DND-41 (cell line): Measurements from ENCODE around the gene RNF213.

ENCODE experiments used
- ATAC-seq: fragments of 200-7000 bp; cut with Tn5 transposase; 3 replicates; pipeline ENCODE4 v1.9.1; 2021; ENCODE audit warnings: low read depth; ENCODE audit not compliant: insufficient read depth
- DNase-seq: peaks from one replicate; pipeline ENCODE4 v3.0.0-alpha.2; 2020
- H2AFZ ChIP-seq: 2 replicates; pipeline ENCODE4 v1.6.0; 2012; ENCODE audit warnings: low read depth, low read length
- H3K27ac ChIP-seq: 2 replicates; pipeline ENCODE4 v1.5.1; 2012; ENCODE audit warnings: low read length, inconsistent platforms
- H3K27me3 ChIP-seq: fragments of 200-600 bp; sonication (generic); 2 replicates; pipeline ENCODE4 v1.6.0; 2012; ENCODE audit warnings: low read length, mild to moderate bottlenecking, inconsistent platforms; ENCODE audit not compliant: insufficient read depth, poor library complexity
- H3K36me3 ChIP-seq: 2 replicates; pipeline ENCODE4 v1.5.1; 2012; ENCODE audit warnings: low read length, inconsistent platforms; ENCODE audit not compliant: insufficient read depth
- H3K4me1 ChIP-seq: 2 replicates; pipeline ENCODE4 v1.5.1; 2012; ENCODE audit warnings: mild to moderate bottlenecking, low read length; ENCODE audit not compliant: insufficient read depth
- H3K4me2 ChIP-seq: 2 replicates; pipeline ENCODE4 v1.6.0; 2012; ENCODE audit warnings: mild to moderate bottlenecking, moderate library complexity, low read length, inconsistent platforms; ENCODE audit not compliant: insufficient read depth
- H3K4me3 ChIP-seq, 2 experiments: fragments of 200-600 bp in 1 of 2; shearing (Covaris generic) in 1 of 2; 2 replicates each; pipeline ENCODE4 v1.5.1; 2012 to 2016; ENCODE audit warnings: inconsistent platforms in 2 of 2, low read length in 2 of 2, mild to moderate bottlenecking in 2 of 2, low read depth in 1 of 2, moderate library complexity in 1 of 2
- H3K79me2 ChIP-seq: 2 replicates; pipeline ENCODE4 v1.6.0; 2012; ENCODE audit warnings: low read length, inconsistent platforms; ENCODE audit not compliant: insufficient read depth
- H3K9ac ChIP-seq: 2 replicates; pipeline ENCODE4 v1.6.0; 2012; ENCODE audit warnings: low read depth, mild to moderate bottlenecking, inconsistent platforms, low read length, moderate library complexity
- H3K9me3 ChIP-seq: 2 replicates; pipeline ENCODE4 v1.5.1; 2012; ENCODE audit warnings: low read length, moderate library complexity, mild to moderate bottlenecking, inconsistent platforms; ENCODE audit not compliant: insufficient read depth, severe bottlenecking
- H4K20me1 ChIP-seq: 2 replicates; pipeline ENCODE4 v1.6.0; 2012; ENCODE audit warnings: low read length; ENCODE audit not compliant: insufficient read depth
- EZH2 ChIP-seq: IDR thresholded peaks from 3 replicates; pipeline ENCODE4 v1.6.1; 2012; ENCODE audit warnings: borderline replicate concordance, low read depth, mild to moderate bottlenecking, moderate library complexity, low read length, inconsistent platforms; ENCODE audit not compliant: severe bottlenecking
- TF ChIP-seq, protein P1 (sequence below): IDR thresholded peaks from 2 replicates; pipeline ENCODE4 v1.5.1; 2012; ENCODE audit warnings: borderline replicate concordance, low read length, moderate library complexity, mild to moderate bottlenecking; ENCODE audit not compliant: poor library complexity, severe bottlenecking; ENCODE audit errors: extremely low read depth

The RNF213 gene

DNA sequence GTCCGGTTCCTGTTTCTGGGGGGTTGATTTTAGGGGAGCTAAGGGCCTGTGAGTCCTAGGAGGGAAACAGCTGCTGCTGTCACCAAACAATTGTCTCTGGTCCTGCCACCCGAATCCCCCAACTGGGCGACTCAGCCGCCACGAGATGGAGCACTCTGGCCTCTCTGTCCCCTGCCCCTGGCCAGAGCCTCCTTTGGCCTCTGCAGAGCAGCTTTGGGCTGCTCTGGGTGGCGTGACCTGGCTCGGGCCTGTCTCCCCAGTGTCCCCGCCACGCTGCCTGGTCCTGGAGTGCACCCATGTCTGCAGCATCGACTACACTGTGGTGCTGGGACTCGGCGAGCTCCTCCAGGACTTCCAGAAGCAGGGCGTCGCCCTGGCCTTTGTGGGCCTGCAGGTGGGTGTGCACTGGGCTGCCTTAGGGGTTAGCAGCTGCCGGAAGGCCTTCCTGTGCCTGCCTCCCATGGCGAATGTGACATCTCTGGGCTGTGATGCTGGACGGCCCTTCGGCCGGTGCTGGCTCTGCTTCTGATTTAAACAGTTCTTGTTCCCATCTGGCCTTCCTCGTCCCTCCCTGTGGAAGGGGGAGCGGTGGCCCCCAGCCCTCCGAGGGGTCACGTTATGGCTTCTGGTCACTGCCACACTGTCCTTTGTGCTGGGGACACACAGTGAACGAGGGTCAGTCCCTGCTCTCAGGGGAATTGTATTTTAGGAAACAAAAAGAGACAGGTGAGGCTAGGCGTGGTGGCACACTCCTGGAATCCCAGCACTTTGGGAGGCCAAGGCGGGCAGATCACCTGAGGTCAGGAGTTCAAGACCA, 11.6 kb upstream of the RNF213 start:
- no peak overlapping the region for H3K9ac ChIP-seq
- peaks cover 5% of the 10 kb centered on the region for H3K4me1 ChIP-seq

DNA sequence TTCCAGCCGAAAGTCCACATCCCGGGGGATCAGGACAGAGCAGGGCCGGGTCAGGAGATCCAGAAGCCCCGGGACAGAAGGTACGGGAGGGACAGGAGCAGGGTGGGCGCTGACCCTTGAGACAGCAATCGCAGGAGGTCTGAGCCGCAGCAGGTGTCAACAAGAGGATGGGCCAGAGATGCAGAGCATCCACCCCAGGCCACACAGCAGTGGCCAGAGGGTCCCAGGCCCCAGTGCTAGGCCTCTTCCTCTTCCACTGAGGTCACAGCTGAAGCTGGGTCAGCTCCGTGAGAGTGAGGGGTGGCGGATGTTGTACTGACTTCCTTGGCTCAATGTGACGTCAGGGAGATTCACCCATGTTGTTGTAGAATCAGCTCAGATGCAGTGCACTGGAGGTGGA, 8.7 kb upstream of the RNF213 start:
- H3K4me3 ChIP-seq: no peak overlapping the region
- no peak for DNase-seq
- no peak overlapping the region for H2AFZ ChIP-seq
- H3K27ac ChIP-seq: no peak overlapping the region
- H3K36me3 ChIP-seq: no peaks in the 10 kb centered on the region
- no peaks in the 10 kb centered on the region for H4K20me1 ChIP-seq
- H3K9ac ChIP-seq: no peak overlapping the region
- no peaks in the 10 kb centered on the region for H3K79me2 ChIP-seq
- H3K4me2 ChIP-seq: no peak overlapping the region
- peaks cover 24% of the 10 kb centered on the region for H3K4me1 ChIP-seq
- no peak for TF ChIP-seq EZH2
- TF ChIP-seq, protein P1, sequence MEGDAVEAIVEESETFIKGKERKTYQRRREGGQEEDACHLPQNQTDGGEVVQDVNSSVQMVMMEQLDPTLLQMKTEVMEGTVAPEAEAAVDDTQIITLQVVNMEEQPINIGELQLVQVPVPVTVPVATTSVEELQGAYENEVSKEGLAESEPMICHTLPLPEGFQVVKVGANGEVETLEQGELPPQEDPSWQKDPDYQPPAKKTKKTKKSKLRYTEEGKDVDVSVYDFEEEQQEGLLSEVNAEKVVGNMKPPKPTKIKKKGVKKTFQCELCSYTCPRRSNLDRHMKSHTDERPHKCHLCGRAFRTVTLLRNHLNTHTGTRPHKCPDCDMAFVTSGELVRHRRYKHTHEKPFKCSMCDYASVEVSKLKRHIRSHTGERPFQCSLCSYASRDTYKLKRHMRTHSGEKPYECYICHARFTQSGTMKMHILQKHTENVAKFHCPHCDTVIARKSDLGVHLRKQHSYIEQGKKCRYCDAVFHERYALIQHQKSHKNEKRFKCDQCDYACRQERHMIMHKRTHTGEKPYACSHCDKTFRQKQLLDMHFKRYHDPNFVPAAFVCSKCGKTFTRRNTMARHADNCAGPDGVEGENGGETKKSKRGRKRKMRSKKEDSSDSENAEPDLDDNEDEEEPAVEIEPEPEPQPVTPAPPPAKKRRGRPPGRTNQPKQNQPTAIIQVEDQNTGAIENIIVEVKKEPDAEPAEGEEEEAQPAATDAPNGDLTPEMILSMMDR: no peak
- no peak for ATAC-seq
- no peaks in the 10 kb centered on the region for H3K9me3 ChIP-seq
- H3K27me3 ChIP-seq: no peaks in the 10 kb centered on the region

More for the DNA sequence above, 11.6 kb upstream of the RNF213 start:
- Histone ChIP-seq H3K79me2 (no peaks in the 10 kb centered on the region), H3K27me3 (no peaks in the 10 kb centered on the region), H2AFZ (no peak overlapping the region), H3K27ac (no peak overlapping the region), H3K4me3 (no peak overlapping the region), H3K36me3 (no peaks in the 10 kb centered on the region), H3K9me3 (no peaks in the 10 kb centered on the region), H3K4me2 (no peak overlapping the region), H4K20me1 (no peaks in the 10 kb centered on the region)
- TF ChIP-seq, protein P1: no peak
- TF ChIP-seq EZH2: no peak
- no peak for ATAC-seq
- no peak for DNase-seq

DNA sequence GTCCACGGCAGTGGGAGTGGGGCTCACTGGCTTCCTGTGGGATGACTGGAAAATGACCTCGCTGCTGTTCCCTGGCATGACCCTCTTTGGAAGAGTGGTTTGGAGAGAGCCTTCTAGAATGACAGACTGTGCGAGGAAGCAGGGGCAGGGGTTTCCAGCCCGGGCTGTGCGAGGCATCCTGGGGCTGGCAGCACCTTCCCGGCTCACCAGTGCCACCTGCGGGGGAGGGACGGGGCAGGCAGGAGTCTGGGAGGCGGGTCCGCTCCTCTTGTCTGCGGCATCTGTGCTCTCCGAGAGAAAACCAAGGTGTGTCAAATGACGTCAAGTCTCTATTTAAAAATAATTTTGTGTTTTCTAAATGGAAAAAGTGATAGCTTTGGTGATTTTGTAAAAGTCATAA, 7.8 kb upstream of the RNF213 start:
- no peak for TF ChIP-seq EZH2
- TF ChIP-seq, protein P1: peak; percentile 46
- H3K4me3 ChIP-seq: no peak overlapping the region
- no peaks in the 10 kb centered on the region for H3K36me3 ChIP-seq
- no peak overlapping the region for H3K27ac ChIP-seq
- H4K20me1 ChIP-seq: no peaks in the 10 kb centered on the region
- peak; percentile 46 for DNase-seq
- H3K79me2 ChIP-seq: no peaks in the 10 kb centered on the region
- no peak overlapping the region for H3K9ac ChIP-seq
- no peaks in the 10 kb centered on the region for H3K9me3 ChIP-seq
- no peak overlapping the region for H3K4me2 ChIP-seq
- no peak for ATAC-seq
- no peak overlapping the region for H2AFZ ChIP-seq
- no peaks in the 10 kb centered on the region for H3K27me3 ChIP-seq
- H3K4me1 ChIP-seq: peaks cover 24% of the 10 kb centered on the region
